ENCODE measurements around the gene GOLGA8F.
"Not testable (repeated sequence)": the region's sequence is repeated elsewhere in the genome, so short reads cannot be mapped to it uniquely, and the experiment has no call there.

Gene GOLGA8F

DNA sequence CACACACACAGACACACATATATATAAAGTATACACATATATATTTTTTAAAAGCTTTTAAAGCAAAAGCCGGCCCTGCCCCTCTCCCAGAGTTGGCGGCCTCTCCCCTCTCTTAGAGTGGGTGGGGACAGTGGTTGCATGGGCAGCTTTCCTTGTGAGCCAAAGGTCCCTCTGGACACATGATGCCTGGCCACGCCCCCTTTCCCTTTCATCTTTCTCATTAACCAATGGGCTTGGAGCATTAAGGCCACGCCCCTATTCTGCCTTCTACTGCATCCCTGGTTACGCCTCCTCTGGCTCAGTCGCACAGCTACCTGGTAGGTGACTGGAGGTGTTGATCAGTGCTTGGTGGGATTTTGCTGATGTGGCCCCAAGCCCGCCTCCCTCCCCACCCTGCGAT, at the start of gene GOLGA8F:
GOLGA8F (plus strand) TSS at position 301 of the 400 bp plus-strand sequence; CDS start at position 399, 98 bp downstream.
- H3K4me3 ChIP-seq (ENCODE audit: low read depth, low read length); DNase-seq (ENCODE audit: low read depth, low spot score); POLR2A ChIA-PET; CTCF ChIA-PET: not testable (repeated sequence)

DNA sequence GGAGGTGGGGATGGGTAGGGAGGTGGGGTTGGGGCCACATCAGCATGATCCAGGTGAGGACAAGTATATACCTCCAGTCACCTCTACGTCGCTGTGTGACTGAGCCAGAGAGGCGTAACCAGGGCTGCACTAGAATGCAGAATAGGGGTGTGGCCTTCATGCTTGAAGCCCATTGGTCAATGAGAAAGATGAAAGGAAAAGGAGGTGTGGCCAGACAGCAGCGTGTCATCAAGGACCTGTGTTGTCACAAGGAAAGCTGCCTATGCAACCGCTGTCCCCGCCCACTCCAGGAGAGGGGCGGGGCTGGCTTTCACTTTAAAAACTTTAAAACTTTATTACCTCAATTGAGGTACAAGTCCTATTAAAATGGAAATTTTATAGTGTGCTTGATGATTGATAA, 20.5 kb upstream of the GOLGA8F start, which contains the start of gene GOLGA6L24:
GOLGA6L24 (minus strand) TSS at position 101 of the 400 bp plus-strand sequence; CDS start at position 40, 61 bp downstream.
- POLR2A ChIA-PET: not testable (repeated sequence)

DNA sequence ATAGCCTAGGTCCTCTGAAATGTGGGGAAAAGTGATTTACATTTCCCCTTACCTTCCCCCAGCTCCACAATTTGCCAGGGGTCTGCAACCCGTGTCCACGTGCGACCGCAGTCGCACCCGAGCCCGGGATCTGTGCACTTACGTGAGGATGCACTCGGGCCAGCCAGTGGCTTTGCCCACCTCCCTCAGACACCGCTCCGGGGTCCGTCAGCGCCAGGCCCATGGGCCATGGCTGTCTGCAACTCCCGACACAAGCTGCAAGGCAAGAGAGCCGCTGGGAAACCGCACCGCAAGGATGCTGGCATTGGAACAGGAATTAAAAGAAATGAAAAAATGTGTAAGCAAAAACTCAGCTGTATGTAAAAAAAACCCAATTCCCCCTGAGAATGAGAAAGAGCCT, 13.0 kb upstream of the GOLGA8F start:
- CTCF ChIA-PET, POLR2A ChIA-PET: not testable (repeated sequence)

More for the DNA sequence above, 20.5 kb upstream of the GOLGA8F start, which contains the start of gene GOLGA6L24:
- CTCF ChIA-PET; DNase-seq (ENCODE audit: low read depth, low spot score); H3K4me3 ChIP-seq (ENCODE audit: low read depth, low read length): not testable (repeated sequence)

DNA sequence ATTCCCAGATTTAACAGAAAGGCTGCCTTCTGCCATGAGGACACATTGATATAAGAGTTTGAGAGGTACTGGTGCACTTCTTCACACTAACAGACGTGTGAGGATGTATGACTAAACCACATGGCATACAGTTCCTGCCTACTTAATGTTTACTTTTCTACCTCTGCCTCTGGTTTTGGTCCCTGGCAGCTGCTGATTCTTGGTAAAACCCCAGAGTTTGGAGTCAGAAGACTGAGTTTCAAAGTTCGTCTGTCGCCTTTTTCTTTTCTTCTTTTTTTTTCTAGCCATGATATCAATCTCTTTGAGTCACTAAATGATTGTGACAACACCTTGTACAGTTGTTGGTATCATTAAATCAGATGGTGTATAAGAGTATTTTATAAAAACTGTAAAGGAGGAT, 1.6 kb downstream of the GOLGA8F start:
- H3K4me3 ChIP-seq (ENCODE audit: low read depth, low read length); DNase-seq (ENCODE audit: low read depth, low spot score); CTCF ChIA-PET; POLR2A ChIA-PET: not testable (repeated sequence)

More for the DNA sequence above, 13.0 kb upstream of the GOLGA8F start:
- H3K4me3 ChIP-seq (ENCODE audit: low read depth, low read length); DNase-seq (ENCODE audit: low read depth, low spot score): not testable (repeated sequence)

DNA sequence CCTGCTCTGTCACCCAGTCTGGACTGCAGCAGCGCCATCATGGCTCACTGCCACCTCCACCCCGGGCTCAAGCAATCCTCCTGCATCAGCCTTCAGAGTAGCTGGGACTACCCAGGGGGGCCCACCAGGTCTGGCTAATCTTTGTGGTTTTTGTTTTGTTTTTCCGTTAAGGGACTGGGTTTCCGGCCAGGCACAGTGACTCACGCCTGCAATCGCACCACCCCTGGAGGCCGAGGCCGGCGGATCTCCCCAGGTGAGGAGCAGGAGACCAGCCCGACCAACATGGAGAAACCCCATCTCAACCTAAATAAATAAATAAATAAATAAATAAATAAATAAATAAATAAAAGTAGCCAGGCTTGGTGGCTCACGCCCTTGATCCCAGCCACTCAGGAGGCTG, 17.6 kb downstream of the GOLGA8F start:
- CTCF ChIA-PET; POLR2A ChIA-PET; DNase-seq (ENCODE audit: low read depth, low spot score): not testable (repeated sequence)

GRCh38 chr15:28402774-28403435, 24.4 kb downstream of the GOLGA8F start:
- H3K4me3 ChIP-seq (ENCODE audit: low read depth, low read length); POLR2A ChIA-PET; CTCF ChIA-PET; DNase-seq (ENCODE audit: low read depth, low spot score): not testable (repeated sequence)

More for the DNA sequence above, 17.6 kb downstream of the GOLGA8F start:
- H3K4me3 ChIP-seq (ENCODE audit: low read depth, low read length): not testable (repeated sequence)

DNA sequence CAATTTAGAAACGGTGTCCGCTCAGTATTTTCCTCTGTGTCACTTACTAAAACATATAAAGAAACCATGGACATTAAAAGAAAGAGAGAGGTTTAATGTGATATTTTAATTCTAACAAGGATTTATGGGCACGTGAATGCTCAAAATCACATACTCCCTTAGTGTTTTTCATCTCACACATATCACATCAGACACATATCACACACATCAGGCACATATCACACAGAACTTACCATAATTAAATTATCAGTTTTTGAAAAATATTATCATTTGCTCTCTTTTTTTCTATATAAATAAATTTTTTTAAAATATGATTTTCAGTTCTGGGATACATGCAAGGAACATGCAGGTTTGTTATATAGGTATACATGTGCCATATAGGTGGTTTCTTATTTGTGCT, 42.0 kb downstream of the GOLGA8F start:
- POLR2A ChIA-PET; DNase-seq (ENCODE audit: low read depth, low spot score); CTCF ChIA-PET; H3K4me3 ChIP-seq (ENCODE audit: low read depth, low read length): not testable (repeated sequence)

DNA sequence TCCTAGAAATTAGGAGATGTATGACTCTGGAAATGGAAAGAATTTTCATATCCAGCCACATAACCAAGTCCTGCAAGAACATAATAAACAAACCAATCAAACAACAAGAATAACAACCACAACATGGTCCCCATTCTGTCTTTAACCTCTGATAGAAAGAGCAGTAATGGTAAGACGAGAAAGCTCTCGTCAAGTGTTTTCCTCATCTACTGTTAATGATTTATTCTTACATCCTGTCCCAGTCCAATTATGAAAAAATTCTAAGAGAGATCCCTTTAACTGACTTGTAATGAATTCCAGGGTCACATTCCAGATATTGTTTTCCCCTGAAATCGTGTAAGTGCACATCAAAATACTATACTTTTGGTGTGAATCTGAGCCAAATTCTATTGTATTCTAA, 57.1 kb downstream of the GOLGA8F start:
- DNase-seq (ENCODE audit: low read depth, low spot score); H3K4me3 ChIP-seq (ENCODE audit: low read depth, low read length); POLR2A ChIA-PET; CTCF ChIA-PET: not testable (repeated sequence)
